Measurements from ENCODE around the gene CACNA1E. TPM values are rescaled to one million over a fixed set of nuclear protein-coding genes. Genes with fewer than 3 reads are reported as not detected.

The CACNA1E gene
- total RNA-seq, 1 experiment from 2014 or later = not detected

DNA sequence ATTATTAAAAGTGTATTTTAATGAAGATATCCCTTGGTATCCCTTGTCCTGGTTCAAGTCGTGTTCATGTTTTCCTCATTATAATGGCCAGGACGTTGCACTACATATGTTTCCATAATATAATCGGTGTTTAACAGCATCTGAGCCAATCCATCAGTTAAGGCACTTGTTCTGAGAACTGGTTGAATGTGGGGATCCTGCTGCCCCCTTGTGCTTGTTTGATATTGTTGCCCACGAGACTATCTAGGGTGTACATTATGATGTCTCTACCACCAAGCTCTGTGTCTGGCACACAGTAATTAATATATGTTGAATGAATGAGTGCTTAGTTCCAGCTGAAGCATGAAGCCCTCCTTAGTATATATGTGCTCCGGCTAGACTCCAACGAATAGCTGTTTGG lies 193.0 kb downstream of the CACNA1E start:
- Histone ChIP-seq H3K36me3 (ENCODE audit: insufficient read depth, low read length, poor library complexity, severe bottlenecking) (no peaks in the 10 kb centered on the region), H3K4me3 (ENCODE audit: low read depth, low read length, poor library complexity, severe bottlenecking) (no peak overlapping the region), H3K27ac (ENCODE audit: low read depth, low read length, poor library complexity, severe bottlenecking) (no peak overlapping the region), H3K9me3 (ENCODE audit: low read depth, low read length, poor library complexity, severe bottlenecking) (no peaks in the 10 kb centered on the region), H3K4me1 (ENCODE audit: insufficient read depth, low read length, poor library complexity, severe bottlenecking) (no peaks in the 10 kb centered on the region), H3K27me3 (replicated peaks; ENCODE audit: insufficient read depth, low read depth, low read length, poor library complexity) (peaks cover 58% of the 10 kb centered on the region)
- BruUV-seq (replicated peaks) = no TSS peak
- POLR2A ChIA-PET (ENCODE audit: low non-redundant PET) = no interaction called here
- TF ChIP-seq EZH2 (IDR thresholded peaks at IDR 0.05; ENCODE audit: borderline replicate concordance, low read depth, low read length, poor library complexity, severe bottlenecking) (no peak), CTCF (conservative IDR thresholded peaks at IDR 0.05; ENCODE audit: low read depth, low read length) (peak; percentile 53)
- DNase-seq (ENCODE audit: low spot score) = peak; percentile 41
- CTCF ChIA-PET = no interaction called here
- intact Hi-C loops (cut with micrococcal nuclease; ENCODE audit: unreplicated experiment) = loop anchor here (2.0 kb wide), 1 partner anchor 197 kb away; no protein-coding TSS in a partner anchor

GRCh38 chr1:181680332-181680731 lies 197.0 kb downstream of the CACNA1E start:
- peaks cover 60% of the 10 kb centered on the region for H3K27me3 ChIP-seq (replicated peaks; ENCODE audit: insufficient read depth, low read depth, low read length, poor library complexity)
- ChIA-PET POLR2A (ENCODE audit: low non-redundant PET) (no interaction called here), CTCF (no interaction called here)
- DNase-seq (ENCODE audit: low spot score) = no peak
- intact Hi-C loops (cut with micrococcal nuclease; ENCODE audit: unreplicated experiment) = no loop called here
- H3K27ac ChIP-seq (ENCODE audit: low read depth, low read length, poor library complexity, severe bottlenecking) = no peak overlapping the region
- H3K9me3 ChIP-seq (ENCODE audit: low read depth, low read length, poor library complexity, severe bottlenecking) = no peaks in the 10 kb centered on the region
- H3K36me3 ChIP-seq (ENCODE audit: insufficient read depth, low read length, poor library complexity, severe bottlenecking) = no peaks in the 10 kb centered on the region
- no peaks in the 10 kb centered on the region for H3K4me1 ChIP-seq (ENCODE audit: insufficient read depth, low read length, poor library complexity, severe bottlenecking)
- TF ChIP-seq EZH2 (IDR thresholded peaks at IDR 0.05; ENCODE audit: borderline replicate concordance, low read depth, low read length, poor library complexity, severe bottlenecking) (no peak), CTCF (conservative IDR thresholded peaks at IDR 0.05; ENCODE audit: low read depth, low read length) (no peak)
- no TSS peak for BruUV-seq (replicated peaks)
- H3K4me3 ChIP-seq (ENCODE audit: low read depth, low read length, poor library complexity, severe bottlenecking) = no peak overlapping the region

DNA sequence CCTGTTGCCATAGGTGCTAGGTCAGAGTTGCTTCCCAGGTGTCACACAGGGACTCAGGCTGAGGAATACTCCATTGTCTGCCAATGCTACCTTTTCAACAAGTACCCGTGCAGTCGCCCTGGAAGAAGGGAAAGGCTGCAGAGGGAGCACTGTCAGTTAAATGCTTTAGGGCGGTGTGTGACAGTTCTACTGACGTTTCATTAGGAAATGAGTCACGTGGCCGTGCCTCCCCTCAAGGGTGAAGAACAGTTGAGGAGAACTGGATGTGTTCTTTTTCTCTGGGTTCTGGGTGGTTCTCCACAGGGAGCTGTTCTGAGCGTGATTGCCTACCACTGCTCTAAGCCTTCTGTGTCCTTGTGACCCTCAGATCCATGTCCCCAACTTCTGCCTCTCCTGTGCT lies 197.6 kb downstream of the CACNA1E start:
- Histone ChIP-seq H3K9me3 (ENCODE audit: low read depth, low read length, poor library complexity, severe bottlenecking) (no peaks in the 10 kb centered on the region), H3K27me3 (replicated peaks; ENCODE audit: insufficient read depth, low read depth, low read length, poor library complexity) (peaks cover 56% of the 10 kb centered on the region), H3K4me3 (ENCODE audit: low read depth, low read length, poor library complexity, severe bottlenecking) (no peak overlapping the region), H3K36me3 (ENCODE audit: insufficient read depth, low read length, poor library complexity, severe bottlenecking) (no peaks in the 10 kb centered on the region), H3K27ac (ENCODE audit: low read depth, low read length, poor library complexity, severe bottlenecking) (no peak overlapping the region), H3K4me1 (ENCODE audit: insufficient read depth, low read length, poor library complexity, severe bottlenecking) (no peaks in the 10 kb centered on the region)
- DNase-seq (ENCODE audit: low spot score) = no peak
- no TSS peak for BruUV-seq (replicated peaks)
- TF ChIP-seq EZH2 (IDR thresholded peaks at IDR 0.05; ENCODE audit: borderline replicate concordance, low read depth, low read length, poor library complexity, severe bottlenecking) = no peak
- TF ChIP-seq CTCF (conservative IDR thresholded peaks at IDR 0.05; ENCODE audit: low read depth, low read length) = no peak
- POLR2A ChIA-PET (ENCODE audit: low non-redundant PET) = no interaction called here
- CTCF ChIA-PET = no interaction called here
- intact Hi-C loops (cut with micrococcal nuclease; ENCODE audit: unreplicated experiment) = no loop called here
